Aorta (tissue), 5 donors: ENCODE data around the gene VAMP5. TPM values are rescaled to one million over a fixed set of nuclear protein-coding genes. Genes with fewer than 3 reads are reported as not detected.
A peak's percentile ranks its signal among the peaks of the same experiment; 100 is the strongest.
"Not testable (repeated sequence)": the region's sequence is repeated elsewhere in the genome, so short reads cannot be mapped to it uniquely, and the experiment has no call there.

Experiments
- ATAC-seq: fragments of 200-7000 bp; cut with Tn5 transposase; one replicate; pipeline ENCODE4 v1.9.1; 2022; ENCODE audit warnings: moderate library complexity; ENCODE audit not compliant: low FRiP score
- DNase-seq, 2 donors: peaks; one replicate each; pipeline ENCODE4 v3.0.0-alpha.2; 2020
- H3K27ac ChIP-seq, 2 donors: one replicate each; pipeline ENCODE4 v1.5.1; 2013; ENCODE audit warnings: low read length in 2 of 2, mild to moderate bottlenecking in 2 of 2, moderate library complexity in 2 of 2, control low read depth in 1 of 2, inconsistent platforms in 1 of 2, low read depth in 1 of 2
- H3K27me3 ChIP-seq, 2 donors: one replicate each; pipeline ENCODE4 v1.6.1; 2013; ENCODE audit warnings: control low read depth in 1 of 2, low read length in 1 of 2, mild to moderate bottlenecking in 1 of 2, moderate library complexity in 1 of 2; ENCODE audit not compliant: insufficient read depth in 2 of 2, control insufficient read depth in 1 of 2
- H3K36me3 ChIP-seq, 2 donors: one replicate each; pipeline ENCODE4 v1.6.1; 2013; ENCODE audit warnings: control low read depth in 1 of 2, low read length in 1 of 2, mild to moderate bottlenecking in 1 of 2; ENCODE audit not compliant: insufficient read depth in 2 of 2, control insufficient read depth in 1 of 2
- H3K4me1 ChIP-seq, 2 donors: one replicate each; pipeline ENCODE4 v1.6.1; 2013; ENCODE audit warnings: low read length in 2 of 2, control low read depth in 1 of 2, mild to moderate bottlenecking in 1 of 2, moderate library complexity in 1 of 2; ENCODE audit not compliant: insufficient read depth in 2 of 2, control insufficient read depth in 1 of 2
- H3K4me3 ChIP-seq, 2 donors: one replicate each; pipeline ENCODE4 v1.5.1; 2013; ENCODE audit warnings: low read length in 2 of 2, control low read depth in 1 of 2, mild to moderate bottlenecking in 1 of 2
- H3K9me3 ChIP-seq: one replicate; pipeline ENCODE4 v1.6.1; 2013; ENCODE audit warnings: mild to moderate bottlenecking, low read length; ENCODE audit not compliant: control insufficient read depth
- WGBS, 2 donors: extraction: QIAGEN DNeasy Blood & Tissue Kit; methylation state at CpG; one replicate each; pipeline ENCODE4 v1.1.7; 2013; 5-methylcytosine and 5-hydroxymethylcytosine counted together
- intact Hi-C, 2 donors: fragments of 100-400 bp; cut with DNase I; formaldehyde crosslinking; loops; one replicate each; pipeline versions ENCODE4 v1.14.2 to v1.15.0; 2022
- polyA plus RNA-seq, 2 donors: library from polyadenylated mRNA; stranded (reverse); fragments of 200-250 nt; gene quantifications; one replicate each; pipeline ENCODE4 v1.2.3, GENCODE V29; 2013
- total RNA-seq, 2 donors: library from RNA; stranded (reverse); fragmentation: NEBNext Ultra II Directional; extraction: Animal tissue kit (Norgen Biotek cat#: 25700); gene quantifications; one replicate each; pipeline ENCODE4 v1.2.1, GENCODE V29; 2021
- donor health status: healthy with polysubstance abuse.
- donor health status: Bipolar disorder and iron deficiency.
- donor health status: DM: no; HTN: no; CAD: no.
- donor health status: DM: no; HTN: no; CAD: no.
- donor health status: DM: yes; HTN: yes; CAD: no.

Gene VAMP5
- total and polyA plus RNA-seq, 4 donors: 60.3 to 186 (median 132) TPM

GRCh38 chr2:85585781-85586105 lies 1.5 kb downstream of the VAMP5 start:
- ATAC-seq: no peak
- no peak for DNase-seq
- Histone ChIP-seq H3K4me3 (no peak overlapping the region), H3K27ac (peak overlapping the region in 1 of 2 donors; percentile 87), H3K36me3 (no peaks in the 10 kb centered on the region), H3K9me3 (no peaks in the 10 kb centered on the region), H3K4me1 (peaks cover 0 to 1% of the 10 kb centered on the region in 2 donors), H3K27me3 (no peaks in the 10 kb centered on the region)
- 17 to 63% methylated on average over 1 of the region's 1 CpG for WGBS, 2 donors
- intact Hi-C loops: no loop called here

GRCh38 chr2:85588236-85588635 lies 4.0 kb downstream of the VAMP5 start:
- Histone ChIP-seq H3K36me3 (no peaks in the 10 kb centered on the region), H3K27ac (peak overlapping the region in 1 of 2 donors; percentile 16), H3K4me1 (peaks cover 0 to 3% of the 10 kb centered on the region in 2 donors), H3K4me3 (no peak overlapping the region), H3K27me3 (no peaks in the 10 kb centered on the region), H3K9me3 (no peaks in the 10 kb centered on the region)
- 30 to 36% methylated on average over 4 of the region's 4 CpGs for WGBS, 2 donors
- intact Hi-C loops: no loop called here
- DNase-seq (no peak), ATAC-seq (no peak)

GRCh38 chr2:85588645-85589044 lies 4.4 kb downstream of the VAMP5 start:
- no peak overlapping the region for H3K4me3 ChIP-seq
- peaks cover 0 to 3% of the 10 kb centered on the region in 2 donors for H3K4me1 ChIP-seq
- 68 to 69% methylated on average over 4 of the region's 4 CpGs for WGBS, 2 donors
- H3K9me3 ChIP-seq: no peaks in the 10 kb centered on the region
- intact Hi-C loops: no loop called here
- ATAC-seq (no peak), DNase-seq (no peak)
- no peaks in the 10 kb centered on the region for H3K36me3 ChIP-seq
- no peaks in the 10 kb centered on the region for H3K27me3 ChIP-seq
- peak overlapping the region; percentile 16 to 72 for H3K27ac ChIP-seq

DNA sequence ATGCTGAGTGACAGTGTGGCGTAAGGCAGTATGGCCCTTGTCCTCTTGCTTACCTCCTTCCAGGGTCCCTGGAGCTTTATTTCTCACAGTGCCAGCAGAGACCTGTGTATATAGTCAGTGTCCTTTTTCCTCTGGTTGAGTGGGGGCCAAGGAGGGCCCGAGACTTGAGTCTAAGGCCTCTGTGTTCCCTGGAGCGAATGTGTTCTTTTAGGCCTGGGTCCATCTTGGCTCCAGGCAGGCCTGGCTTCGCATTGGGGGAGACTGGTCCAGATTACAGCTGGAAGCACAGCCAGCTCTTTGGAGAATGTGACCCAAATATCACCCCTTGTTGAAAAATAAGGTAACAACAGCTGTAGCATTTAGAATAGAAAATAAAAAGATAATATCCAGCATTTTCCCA lies 5.0 kb downstream of the VAMP5 start:
- DNase-seq (no peak), ATAC-seq (no peak)
- no peak overlapping the region for H3K4me3 ChIP-seq
- no peaks in the 10 kb centered on the region for H3K27me3 ChIP-seq
- intact Hi-C loops: no loop called here
- peak overlapping the region in 1 of 2 donors; percentile 72 for H3K27ac ChIP-seq
- no peaks in the 10 kb centered on the region for H3K9me3 ChIP-seq
- peaks cover 0 to 3% of the 10 kb centered on the region in 2 donors for H3K4me1 ChIP-seq
- H3K36me3 ChIP-seq: no peaks in the 10 kb centered on the region
- 9 to 14% methylated on average over 4 of the region's 4 CpGs for WGBS, 2 donors

DNA sequence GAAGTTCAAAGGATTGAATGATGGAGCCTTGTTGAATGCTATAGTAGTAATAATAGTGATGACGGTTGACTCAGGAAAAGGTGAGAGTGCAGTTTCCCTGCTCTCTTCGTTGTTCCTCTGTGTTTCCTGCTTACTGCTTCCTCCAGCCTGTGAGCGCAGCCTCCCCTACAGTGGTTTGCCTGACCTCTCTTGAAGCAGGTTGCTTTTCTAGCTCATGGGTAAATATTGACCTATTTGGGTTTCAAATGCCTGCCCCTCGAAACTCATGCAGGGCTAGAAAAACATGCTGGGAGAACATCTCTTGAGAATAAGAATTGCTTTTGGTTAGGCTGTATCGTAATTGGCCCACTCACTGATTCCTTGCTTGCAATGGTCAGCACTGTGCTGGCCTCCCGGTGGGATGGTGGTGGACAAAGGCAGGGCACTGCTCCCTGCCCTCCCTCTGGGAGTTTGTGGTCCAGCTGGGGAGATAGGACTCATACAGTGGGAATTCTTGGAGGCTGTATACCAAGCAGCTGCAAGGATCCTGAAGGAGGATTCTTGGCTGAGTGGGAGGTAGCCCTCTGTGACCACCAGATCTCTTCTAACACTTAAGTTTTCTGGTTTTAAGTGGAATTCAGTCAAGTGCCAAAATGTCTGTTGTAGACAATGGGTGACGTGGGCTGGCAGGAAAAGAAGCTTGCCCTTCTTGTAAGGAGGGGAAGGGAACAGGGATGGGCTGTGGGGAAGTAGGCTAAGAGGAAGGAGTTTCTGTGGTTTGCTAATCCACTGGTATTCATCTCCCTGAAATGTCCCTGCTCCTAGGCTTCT lies 6.0 kb downstream of the VAMP5 start:
- Histone ChIP-seq H3K27ac (peak overlapping the region in 1 of 2 donors; percentile 72), H3K36me3 (no peaks in the 10 kb centered on the region), H3K27me3 (no peaks in the 10 kb centered on the region), H3K4me3 (no peak overlapping the region), H3K9me3 (no peaks in the 10 kb centered on the region), H3K4me1 (peaks cover 0 to 6% of the 10 kb centered on the region in 2 donors)
- WGBS, 2 donors: 8 to 9% methylated on average over 7 of the region's 7 CpGs
- intact Hi-C loops: no loop called here
- ATAC-seq (no peak), DNase-seq (peak in 1 of 2 donors; percentile 75)

GRCh38 chr2:85590950-85591349 lies 6.7 kb downstream of the VAMP5 start:
- 59 to 65% methylated on average over 2 of the region's 2 CpGs for WGBS, 2 donors
- DNase-seq: no peak
- no peaks in the 10 kb centered on the region for H3K36me3 ChIP-seq
- peak overlapping the region in 1 of 2 donors; percentile 72 for H3K27ac ChIP-seq
- no peak overlapping the region for H3K4me3 ChIP-seq
- H3K4me1 ChIP-seq: peaks cover 0 to 6% of the 10 kb centered on the region in 2 donors
- H3K9me3 ChIP-seq: no peaks in the 10 kb centered on the region
- intact Hi-C loops: no loop called here
- no peak for ATAC-seq
- no peaks in the 10 kb centered on the region for H3K27me3 ChIP-seq

DNA sequence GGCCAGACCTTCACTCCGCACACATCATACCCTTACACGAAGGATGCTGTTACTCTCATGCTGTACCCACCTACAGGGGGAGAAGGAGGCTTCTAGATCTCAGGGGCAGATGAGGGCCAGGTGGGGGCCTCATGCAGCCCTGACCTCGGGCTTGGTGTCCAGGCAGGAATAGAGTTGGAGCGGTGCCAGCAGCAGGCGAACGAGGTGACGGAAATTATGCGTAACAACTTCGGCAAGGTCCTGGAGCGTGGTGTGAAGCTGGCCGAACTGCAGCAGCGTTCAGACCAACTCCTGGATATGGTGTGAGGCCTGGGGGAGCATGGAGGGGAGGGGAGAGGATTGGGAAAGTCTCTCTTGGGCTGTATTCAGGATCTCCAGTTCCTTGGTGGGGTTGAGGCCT lies 7.3 kb downstream of the VAMP5 start:
- ATAC-seq: no peak
- intact Hi-C loops: no loop called here
- Histone ChIP-seq H3K4me3 (no peak overlapping the region), H3K27me3 (no peaks in the 10 kb centered on the region), H3K4me1 (peaks cover 0 to 6% of the 10 kb centered on the region in 2 donors), H3K27ac (peak overlapping the region in 1 of 2 donors; percentile 29), H3K36me3 (no peaks in the 10 kb centered on the region), H3K9me3 (no peaks in the 10 kb centered on the region)
- 73 to 78% methylated on average over 12 of the region's 12 CpGs for WGBS, 2 donors
- DNase-seq: peak in 1 of 2 donors; percentile 52

DNA sequence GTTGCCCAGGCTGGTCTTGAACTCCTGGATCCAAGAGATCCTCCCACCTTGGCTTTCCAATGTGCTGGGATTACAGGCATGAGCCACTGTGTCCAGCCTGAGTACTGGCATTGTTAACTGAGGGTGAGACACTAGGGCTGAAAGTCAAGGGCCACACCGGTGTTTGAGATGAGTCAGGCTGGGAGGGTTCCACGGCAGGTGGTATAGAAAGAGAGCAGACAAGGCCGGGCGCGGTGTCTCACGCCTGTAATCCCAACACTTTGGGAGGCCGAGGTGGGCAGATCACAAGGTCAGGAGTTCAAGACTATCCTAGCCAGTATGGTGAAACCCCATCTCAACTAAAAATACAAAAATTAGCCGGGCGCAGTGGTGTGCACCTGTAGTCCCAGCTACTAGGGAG lies 8.1 kb downstream of the VAMP5 start:
- H3K36me3 ChIP-seq, H3K9me3 ChIP-seq, H3K27ac ChIP-seq, ATAC-seq, DNase-seq, H3K4me1 ChIP-seq, H3K27me3 ChIP-seq, intact Hi-C loops, H3K4me3 ChIP-seq: not testable (repeated sequence)
- WGBS, 2 donors: 94 to 95% methylated on average over 9 of the region's 9 CpGs

- H3K27ac ChIP-seq: no peak overlapping the region
- H3K9me3 ChIP-seq: no peaks in the 10 kb centered on the region
- ATAC-seq: no peak
- no peaks in the 10 kb centered on the region for H3K36me3 ChIP-seq
- H3K27me3 ChIP-seq: no peaks in the 10 kb centered on the region
- 30 to 40% methylated on average over 3 of the region's 3 CpGs for WGBS, 2 donors
- intact Hi-C loops: no loop called here
- DNase-seq: no peak
- H3K4me1 ChIP-seq: peaks cover 0 to 6% of the 10 kb centered on the region in 2 donors
- H3K4me3 ChIP-seq: no peak overlapping the region
Measured at GRCh38 chr2:85593023-85593422, 8.8 kb downstream of the VAMP5 start.
